HG03108 (cell line): ENCODE data around the gene TEDC1.

Source experiments
- ATAC-seq: cut with Tn5 transposase; IDR thresholded peaks from one replicate; pipeline ENCODE4 v1.9.1; 2021; ENCODE audit warnings: moderate library complexity; ENCODE audit not compliant: unreplicated experiment

Gene TEDC1, protein sequence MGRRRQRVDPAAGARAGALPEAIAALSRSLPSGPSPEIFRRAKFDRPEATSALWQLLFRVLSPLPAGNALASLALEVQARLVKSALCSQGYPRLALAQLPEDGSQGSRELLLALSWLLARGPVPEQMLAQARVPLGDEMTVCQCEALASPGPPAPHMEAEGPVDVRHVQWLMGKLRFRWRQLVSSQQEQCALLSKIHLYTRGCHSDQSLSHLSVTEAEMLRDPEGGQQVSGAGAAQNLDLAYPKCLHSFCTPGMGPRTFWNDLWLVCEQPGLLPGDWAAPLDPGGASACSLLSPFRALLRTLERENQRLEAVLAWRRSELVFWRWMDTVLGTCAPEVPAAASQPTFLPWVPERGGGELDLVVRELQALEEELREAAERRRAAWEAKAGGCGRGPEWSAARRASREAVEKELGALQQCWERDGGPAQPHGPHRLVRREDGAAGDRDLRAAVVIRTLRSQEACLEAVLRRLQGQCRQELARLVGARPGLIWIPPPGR

DNA sequence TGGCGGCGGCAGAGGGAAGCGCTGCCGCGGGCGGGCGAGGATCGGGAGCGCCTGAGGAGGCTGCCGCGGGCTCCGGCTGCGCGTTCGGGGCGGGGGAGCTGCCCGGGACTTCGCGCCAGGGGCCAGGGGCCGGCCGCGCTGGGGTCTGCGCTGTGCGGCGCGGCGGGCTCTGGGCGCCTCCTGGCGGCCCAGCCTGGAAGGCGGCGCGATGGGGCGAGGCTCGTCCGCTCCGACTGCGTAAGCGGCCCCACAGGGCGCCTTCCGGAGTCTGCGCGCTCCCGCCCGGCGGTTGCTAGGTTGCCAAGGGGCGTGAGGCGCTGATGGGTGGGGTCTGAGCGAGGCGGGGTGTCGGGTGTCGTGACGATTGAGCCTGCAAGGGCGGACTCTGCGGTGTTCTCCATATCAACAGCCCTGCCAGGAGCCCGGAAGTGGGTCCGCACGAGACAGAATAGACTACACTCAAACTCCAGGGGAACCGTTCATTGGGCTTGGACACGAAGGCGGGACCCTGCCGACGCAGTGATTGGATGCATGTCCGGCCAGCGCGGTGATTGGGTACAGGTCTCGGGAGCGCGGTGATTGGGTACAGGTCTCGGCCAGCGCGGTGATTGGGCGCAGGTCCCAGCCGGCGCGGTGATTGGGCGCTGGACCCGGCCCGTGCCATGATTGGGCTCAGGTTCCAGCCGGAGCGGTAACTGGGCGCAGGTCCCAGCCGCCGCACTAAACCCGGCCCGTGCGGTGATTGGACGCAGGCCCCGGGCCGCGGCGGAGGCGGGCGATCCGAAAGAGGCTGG, at the start of gene TEDC1:
TSS of gene TEDC1 (plus strand) at position 675 of the 794 bp plus-strand sequence. CDS start 130 bp downstream, outside the sequence.
- ATAC-seq, result peak; percentile 70

DNA sequence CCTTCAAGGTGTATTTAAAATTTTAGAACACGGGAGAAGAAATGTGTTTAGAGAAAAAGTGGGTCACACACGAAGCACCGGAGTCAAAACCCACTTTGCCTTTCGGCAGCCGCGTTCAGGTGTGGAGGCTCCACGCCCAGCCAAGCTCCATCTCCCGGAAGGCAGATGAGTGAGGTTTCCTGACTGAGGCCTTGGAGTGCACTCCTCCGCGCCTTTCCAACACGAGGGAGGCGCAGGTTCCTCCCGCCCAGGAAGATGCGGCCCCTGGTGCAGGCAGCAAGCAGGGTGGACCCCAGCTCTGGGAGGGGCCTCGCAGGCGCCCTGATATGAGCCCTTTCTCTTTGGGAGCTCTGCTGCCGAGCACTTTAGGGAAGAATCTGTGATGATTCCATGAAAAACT, 48.9 kb upstream of the TEDC1 start:
- no peak for ATAC-seq

DNA sequence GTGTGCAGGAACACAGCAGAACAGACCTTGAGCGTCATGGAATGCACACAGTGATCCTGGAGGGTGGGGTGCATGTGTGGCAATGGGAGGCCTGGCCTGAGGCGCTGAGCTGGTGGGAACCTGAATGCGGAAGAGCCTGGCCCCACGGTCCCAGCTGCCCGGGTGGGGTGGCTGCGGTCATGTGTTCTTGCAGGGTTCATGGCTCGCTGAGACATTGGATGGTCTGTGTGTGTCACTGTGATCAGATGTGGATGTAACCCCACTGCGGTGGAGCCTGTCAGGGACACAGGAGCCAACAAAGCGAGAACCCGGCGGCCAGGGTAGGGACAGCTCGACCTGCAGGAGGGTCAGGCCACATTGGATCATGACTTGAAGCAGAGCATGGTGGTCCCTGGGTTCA, 48.2 kb upstream of the TEDC1 start:
- ATAC-seq, result no peak

DNA sequence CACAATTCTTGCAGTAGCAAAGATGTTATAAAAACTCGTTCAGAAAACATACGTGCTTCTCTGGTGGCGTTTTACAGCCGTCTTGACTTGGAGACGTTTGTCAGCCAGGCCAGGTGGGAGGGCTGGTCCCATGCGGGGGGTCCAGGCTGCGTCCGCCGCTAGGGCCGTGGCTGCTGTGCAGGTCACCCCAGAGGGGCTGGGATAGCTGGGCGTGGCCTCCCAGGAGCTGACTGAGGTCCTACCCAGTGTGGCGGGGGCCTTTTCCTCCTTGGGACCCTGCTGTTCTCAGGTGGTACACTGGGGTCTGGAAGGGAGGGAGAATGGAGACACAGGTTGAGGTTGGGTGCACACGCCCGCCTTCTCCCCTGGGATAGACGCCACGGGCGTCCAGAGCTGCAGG, 46.2 kb upstream of the TEDC1 start:
- ATAC-seq, result no peak

DNA sequence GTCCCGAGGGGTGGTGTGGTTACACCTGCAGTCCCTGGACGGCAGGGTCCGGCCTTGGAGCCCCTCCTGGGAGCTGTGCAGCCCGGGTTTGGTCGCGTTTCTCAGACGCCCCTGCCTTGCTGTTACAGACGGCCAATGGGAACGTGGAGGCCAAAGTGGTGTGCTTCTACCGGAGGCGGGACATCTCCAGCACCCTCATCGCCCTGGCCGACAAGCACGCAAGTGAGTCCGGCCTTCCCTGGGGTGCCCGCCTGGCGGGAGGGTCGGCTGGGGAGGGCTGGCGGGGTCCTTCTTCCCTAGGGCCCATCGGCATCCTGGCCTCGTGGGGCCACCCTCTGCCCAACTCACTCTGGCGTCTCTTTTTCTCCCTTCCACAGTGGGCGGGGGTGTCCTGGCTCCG, 45.8 kb upstream of the TEDC1 start:
- no peak for ATAC-seq

DNA sequence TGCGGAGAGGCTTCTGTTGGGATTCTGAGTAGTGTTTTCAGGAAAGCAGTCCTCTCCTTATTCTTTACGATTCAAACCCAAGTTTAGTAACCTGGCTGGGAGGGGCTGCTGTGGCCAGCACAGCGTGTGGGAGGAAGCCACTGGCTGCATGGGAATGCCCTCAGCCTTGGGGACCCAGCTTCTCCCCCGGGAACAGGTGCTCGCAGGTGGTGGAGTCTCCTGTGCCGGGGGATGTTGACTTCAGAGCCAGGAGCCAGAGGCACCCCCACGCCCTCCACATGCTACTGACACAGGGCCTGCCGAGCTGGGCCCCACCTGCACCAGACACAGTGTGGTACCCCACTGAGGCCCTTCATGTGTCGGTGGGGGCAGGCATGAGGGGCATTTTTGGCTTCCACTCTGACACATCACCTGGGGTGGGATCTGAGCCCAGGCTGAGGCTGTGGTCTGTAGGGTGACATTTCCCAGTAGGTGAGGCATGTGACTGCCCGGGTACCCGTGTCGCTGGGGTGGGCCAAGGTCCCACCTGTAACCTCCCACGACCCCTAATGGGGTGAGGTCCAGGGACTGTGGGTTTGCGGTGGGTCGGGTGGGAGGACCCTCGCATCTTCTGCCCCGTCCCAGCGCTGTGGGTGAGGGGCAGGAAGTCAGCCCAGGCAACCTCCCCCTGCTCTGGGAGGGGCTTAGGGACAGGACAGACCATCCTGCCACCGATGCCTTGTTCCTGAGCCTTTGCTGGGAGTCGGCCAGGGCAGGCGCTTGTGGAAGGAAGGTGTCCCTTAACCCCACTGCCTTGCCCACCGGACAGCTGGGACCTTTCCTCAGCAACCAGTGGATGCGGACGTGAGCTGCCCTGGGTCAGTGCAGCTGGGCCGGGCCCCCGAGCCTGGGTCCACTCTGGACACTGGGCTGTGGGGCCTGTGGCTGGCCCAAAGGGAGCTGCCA, 44.9 kb upstream of the TEDC1 start:
- ATAC-seq, result no peak

DNA sequence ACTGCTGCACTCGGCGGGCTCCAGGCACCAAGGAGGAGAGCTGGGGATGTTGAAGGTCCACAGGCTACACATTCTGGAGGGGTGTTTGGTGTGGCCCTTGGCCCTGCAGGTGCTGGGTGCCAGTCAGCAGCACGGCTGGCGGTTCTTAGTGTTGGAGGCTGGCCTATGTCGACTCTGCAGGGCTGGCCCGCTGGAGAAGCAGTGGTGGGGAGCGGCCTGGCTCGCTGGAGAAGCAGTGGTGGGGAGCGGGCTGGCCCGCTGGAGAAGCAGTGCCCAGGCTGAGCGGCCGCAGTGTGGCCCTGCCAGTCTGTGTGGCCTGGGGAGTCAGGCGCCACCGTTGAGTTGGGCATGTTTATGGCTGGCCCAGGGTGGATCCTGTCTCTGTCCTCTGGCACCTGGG, 44.1 kb upstream of the TEDC1 start:
- no peak for ATAC-seq

DNA sequence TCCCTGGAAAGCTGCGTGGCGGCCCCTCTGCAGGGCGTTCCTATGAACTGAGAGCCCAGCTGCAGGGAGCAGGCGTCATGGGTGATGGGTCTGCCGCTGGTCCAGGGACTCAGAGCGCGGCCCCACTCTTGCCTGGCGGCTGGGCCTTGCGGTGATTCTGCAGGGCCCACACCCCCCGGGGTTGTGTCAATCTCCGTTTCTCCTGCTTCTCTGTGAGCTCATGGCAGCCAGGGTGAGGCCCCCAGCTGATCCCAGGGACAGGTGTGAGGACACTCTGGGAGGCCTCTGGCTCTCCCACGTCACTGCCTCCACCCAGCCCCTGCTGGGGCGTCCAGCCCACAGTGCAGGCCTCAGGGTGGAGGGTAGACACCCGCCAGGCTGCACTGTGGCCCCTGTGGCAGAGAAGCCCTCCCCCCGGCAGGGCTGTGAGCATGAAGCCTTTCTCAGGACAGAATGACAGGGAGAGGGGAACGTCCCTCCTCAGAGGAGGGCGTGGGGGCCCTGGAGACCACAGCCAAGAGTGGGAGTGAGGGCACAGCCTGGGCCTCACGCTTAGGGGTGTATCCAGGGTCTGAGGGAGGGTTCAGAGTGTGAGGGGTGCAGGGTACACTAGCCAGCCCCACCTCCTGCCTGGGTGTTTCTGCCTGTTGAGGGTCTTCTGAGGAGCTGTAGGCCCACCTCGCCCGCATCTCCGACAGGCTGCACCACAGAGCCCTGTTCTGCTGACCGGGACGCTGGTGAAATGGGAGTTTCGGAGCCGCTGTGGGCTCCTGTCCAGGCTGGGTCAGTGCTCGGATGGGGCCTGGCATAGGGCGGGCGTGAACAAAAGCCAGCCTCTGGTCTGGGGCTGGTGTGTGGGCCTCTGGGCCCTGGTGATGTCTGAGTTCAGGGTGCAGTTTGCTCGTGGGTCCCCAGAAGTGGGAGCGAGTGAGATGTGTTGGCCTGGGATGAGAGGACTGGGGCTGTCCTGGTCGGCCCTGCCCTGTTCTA, 43.1 kb upstream of the TEDC1 start:
- no peak for ATAC-seq

DNA sequence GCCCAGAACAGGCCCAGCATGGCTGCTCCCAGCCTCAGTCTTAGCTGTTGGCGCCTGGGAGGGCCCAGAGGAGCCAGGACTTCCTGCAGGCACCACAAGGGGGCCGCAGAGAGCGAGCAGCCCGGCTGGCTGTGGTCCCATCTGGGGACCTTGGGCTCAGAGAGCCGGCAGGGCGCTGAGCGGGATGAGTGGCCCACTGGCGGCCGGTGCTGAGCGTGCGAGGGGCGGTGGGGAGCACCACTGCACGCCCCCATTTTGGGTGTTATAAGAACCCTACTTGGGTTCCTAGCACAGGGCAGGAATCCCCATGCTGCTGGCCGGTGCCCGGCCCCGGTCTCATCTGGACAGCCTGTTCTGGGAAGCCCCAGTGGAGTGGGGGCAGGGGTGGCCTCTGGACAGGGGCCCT, 42.3 kb upstream of the TEDC1 start:
- ATAC-seq, result no peak

DNA sequence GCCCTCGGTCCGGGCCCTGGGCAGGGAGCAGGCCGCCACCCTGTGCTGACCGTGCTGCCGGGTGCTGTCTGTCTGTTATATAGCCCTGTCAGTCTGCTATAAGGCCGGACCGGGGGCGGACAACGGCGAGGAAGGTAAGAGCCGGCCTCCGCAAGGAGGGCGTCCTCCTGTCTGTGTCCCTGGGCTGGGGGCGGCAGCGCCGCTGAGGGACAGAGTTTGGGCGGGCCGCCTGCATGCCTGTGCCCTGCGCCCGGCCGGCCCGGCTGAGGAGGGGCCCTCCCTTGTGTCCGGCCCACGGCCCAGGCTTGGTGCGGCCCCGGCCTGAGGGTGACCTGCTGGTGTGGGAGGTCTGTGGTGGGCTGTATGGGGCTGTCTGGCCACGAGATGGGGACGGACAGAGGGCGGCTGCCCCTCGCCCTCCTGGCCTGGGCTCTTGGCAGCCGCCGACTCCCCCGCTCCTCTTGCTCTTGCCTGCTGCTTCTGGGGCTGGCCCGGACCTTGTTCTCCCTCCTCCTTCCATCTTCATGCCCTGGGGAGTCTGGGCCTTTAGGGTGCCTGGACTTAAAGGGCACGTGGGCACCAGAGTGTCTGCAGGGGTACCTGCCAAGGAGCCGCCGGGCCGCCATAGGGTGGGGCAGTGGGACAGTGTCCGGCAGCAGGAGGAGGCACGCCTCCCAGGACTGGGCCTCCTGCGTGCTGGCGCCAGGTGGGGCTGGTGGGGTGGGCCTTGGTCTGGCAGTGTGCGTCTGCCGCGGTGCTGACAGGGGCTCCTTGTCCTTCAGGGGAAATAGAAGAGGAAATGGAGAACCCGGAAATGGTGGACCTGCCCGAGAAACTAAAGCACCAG, 41.5 kb upstream of the TEDC1 start:
- ATAC-seq, result no peak

DNA sequence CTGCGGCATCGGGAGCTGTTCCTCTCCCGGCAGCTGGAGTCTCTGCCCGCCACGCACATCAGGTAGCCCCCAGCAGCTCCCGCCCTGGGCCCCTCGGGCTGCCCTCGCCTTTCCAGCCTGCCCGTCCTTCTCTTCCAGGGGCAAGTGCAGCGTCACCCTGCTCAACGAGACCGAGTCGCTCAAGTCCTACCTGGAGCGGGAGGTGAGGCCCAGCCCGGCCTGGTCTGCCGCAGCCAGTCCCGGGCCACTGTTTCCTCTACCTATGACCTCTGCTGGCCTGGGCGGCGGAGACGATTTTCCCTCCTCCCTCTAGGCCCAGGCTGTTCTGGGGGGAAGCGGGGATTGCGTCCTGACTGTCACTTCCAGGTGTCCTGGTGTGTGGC, 40.9 kb upstream of the TEDC1 start:
- ATAC-seq, result no peak

DNA sequence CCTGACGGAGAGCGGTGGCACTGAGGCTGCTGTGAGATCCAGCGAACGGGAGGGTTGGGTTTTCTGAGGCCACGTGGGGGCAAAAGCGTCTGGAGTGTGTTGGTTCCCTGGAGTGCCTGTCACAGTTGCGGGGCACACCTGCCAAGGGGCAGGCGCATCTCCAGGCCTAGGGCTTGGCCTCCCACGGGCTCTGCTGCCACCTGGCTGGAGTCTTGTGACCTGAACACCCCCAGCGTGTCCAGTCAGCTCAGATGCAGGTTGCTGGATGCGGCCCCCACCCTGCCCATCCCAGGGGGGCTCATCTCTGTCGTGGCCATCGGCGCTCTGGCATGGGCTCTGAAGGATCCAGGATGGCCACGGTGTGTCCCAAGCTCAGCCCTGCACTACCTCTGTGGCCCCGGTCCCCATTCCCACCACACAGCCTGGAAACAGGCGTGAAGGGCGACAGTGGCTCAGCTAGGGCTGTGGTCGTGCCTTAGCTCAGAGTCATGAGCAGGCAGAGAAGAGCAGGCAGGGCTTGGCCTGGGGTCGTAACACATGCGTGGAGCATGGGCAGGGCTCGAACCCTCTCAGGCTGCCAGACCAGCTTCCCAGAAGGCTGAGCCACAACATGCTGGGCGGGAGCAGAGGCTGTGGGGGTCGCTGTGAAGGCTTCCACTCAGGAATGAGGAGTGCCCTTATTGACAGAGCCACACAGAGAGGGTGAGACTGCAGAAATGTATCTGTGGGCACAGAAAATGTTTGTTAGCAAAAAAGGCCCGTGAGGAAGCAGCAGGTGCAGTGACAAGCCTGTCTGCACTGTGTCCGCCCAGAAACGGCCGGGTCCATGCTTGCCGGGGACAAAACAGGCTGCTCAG, 40.0 kb upstream of the TEDC1 start:
- no peak for ATAC-seq

DNA sequence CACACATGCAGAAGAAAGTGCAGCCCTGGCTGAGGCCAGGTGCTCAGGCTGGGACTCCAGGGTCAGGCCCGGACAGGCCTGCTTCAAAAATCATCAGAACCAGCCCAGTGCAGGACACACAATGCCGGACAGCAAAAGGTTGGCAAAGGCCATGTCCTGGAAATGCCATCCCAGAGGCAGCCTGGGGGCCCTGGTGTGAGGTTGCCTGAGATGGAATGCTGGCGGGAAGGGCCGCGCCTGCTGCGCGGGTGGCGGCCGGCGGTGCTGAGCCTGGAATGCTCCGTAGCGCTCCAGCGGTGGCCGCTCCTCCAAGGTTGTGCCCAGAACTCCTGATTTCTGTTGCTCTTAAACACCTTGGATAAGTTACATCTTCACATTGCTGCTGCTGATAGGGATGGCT, 38.1 kb upstream of the TEDC1 start:
- ATAC-seq, result no peak

DNA sequence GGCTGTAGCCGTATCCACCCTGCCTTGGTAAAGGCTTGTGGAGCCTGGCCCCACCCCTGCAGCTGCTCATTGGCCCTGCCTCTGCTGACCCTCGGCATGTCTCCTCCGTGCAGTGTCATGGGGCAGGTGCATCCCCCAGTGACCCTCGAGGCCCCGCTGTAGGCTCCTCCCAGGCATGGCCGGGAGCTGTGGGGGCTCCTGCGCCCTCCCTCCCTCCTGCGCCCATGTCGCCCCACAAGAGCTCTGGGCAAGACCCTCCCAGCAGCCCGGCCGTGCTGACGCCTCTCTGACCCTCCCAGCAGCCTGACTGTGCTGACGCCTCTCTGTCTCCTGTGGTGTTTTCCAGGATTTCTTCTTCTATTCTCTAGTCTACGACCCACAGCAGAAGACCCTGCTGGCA, 37.2 kb upstream of the TEDC1 start:
- ATAC-seq, result no peak

DNA sequence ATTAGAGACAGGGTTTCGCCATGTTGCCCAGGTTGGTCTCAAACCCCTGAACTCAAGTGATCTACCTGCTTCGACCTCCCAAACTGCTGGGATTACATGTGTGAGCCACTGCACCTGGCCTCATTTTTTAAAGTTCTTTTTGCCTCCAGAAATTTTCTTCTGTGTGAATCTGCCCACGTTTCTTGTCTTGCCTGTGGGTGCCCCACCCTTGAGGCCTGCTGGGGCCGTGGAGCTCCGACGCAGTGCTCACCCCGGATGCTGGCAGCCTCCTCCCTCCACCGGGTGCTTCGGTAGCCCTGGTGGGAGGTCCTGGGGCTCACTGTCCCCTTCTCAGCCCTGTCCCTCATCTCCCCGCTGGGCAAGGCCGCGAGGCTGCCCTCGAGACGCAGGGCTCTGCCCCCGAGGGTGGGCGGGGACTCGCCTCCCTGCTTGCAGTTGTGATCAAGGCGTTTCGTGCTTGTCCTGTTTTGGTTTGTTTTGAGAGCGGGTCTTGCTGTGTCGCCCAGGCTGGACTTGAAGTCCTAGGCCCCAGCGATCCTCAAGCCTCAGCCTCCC, 35.9 kb upstream of the TEDC1 start:
- ATAC-seq, result no peak

DNA sequence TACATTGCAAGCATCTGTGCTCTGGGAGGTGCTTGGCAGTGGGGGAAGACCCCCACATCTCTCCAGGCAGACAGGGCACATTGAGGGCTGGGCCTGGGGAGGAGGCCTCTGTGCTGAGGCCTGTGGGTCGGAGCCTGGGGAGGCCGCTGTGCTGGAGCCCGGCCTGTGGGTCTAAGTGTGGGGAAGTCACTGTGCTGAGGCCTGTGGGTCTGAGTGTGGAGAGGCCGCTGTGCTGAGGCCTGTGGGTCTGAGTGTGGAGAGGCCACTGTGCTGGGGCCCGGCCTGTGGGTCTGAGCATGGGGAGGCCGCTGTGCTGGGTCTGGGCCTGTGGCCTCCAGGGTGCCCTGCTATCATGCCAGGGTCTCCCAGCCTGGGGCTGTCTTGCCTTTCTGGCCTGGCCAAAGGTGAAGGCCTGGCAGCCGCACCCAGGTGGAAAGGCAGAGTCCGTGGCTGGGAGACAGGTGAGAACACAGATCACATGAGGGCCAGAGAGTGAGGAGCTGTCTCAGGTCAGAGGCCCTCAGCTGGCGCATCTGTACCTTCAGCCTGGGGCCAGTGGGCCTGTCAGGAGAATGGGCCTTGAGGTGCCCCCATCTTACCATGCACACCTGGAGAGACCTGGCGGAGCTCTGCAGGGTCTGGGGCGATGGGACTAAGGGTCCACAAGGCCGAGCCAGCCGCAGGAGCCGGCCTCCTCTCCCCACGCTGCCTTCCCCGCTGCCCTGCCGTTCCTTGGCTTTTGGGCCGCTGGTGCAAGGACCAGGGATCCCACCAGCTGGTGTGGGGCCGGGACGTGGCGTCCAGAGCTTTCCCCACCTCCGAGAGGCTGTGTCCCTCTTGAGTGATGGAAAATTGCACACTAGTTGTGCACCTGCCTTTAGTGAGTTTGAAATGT, 35.0 kb upstream of the TEDC1 start:
- ATAC-seq, result no peak
